ENCODE results near the gene UBE2B.

GRCh38 chr5:134411546-134412266, 40.3 kb downstream of the UBE2B start, which contains the start of gene CDKN2AIPNL:
- no peak for TF ChIP-seq EP300 (IDR thresholded peaks at IDR 0.05; ENCODE audit: low read depth)
- TF ChIP-seq, protein P1, sequence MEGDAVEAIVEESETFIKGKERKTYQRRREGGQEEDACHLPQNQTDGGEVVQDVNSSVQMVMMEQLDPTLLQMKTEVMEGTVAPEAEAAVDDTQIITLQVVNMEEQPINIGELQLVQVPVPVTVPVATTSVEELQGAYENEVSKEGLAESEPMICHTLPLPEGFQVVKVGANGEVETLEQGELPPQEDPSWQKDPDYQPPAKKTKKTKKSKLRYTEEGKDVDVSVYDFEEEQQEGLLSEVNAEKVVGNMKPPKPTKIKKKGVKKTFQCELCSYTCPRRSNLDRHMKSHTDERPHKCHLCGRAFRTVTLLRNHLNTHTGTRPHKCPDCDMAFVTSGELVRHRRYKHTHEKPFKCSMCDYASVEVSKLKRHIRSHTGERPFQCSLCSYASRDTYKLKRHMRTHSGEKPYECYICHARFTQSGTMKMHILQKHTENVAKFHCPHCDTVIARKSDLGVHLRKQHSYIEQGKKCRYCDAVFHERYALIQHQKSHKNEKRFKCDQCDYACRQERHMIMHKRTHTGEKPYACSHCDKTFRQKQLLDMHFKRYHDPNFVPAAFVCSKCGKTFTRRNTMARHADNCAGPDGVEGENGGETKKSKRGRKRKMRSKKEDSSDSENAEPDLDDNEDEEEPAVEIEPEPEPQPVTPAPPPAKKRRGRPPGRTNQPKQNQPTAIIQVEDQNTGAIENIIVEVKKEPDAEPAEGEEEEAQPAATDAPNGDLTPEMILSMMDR (IDR thresholded peaks at IDR 0.05): peak; percentile 65 to 93 (median 72)
